Central memory CD8-positive, alpha-beta T cell (primary cell): ENCODE results near the gene FLNC.

Experiments used
- ATAC-seq: fragments of 150-1000 bp; cut with Tn5 transposase; replicated peaks from 2 replicates; pipeline ENCODE4 v1.10.0; 2022; ENCODE audit warnings: mild to moderate bottlenecking, moderate FRiP score, moderate number of reproducible peaks; ENCODE audit not compliant: poor library complexity, severe bottlenecking; ENCODE audit errors: extremely low read depth
- DNase-seq, 2 donors: peaks; one replicate each; pipeline ENCODE4 v3.0.0; 2021; ENCODE audit warnings: low spot score in 2 of 2
- H3K27ac Mint-ChIP-seq: one replicate; pipeline ENCODE4 v1.8.0; 2022; ENCODE audit warnings: low read depth, mild to moderate bottlenecking, moderate library complexity, mixed read lengths
- H3K27me3 Mint-ChIP-seq: one replicate; pipeline ENCODE4 v1.8.0; 2022; ENCODE audit warnings: mixed read lengths
- H3K36me3 Mint-ChIP-seq: one replicate; pipeline ENCODE4 v1.8.0; 2022; ENCODE audit warnings: mild to moderate bottlenecking, moderate library complexity, mixed read lengths; ENCODE audit not compliant: insufficient read depth
- H3K4me1 Mint-ChIP-seq: one replicate; pipeline ENCODE4 v1.8.0; 2022; ENCODE audit warnings: mixed read lengths
- H3K4me3 Mint-ChIP-seq: one replicate; pipeline ENCODE4 v1.8.0; 2022; ENCODE audit warnings: mild to moderate bottlenecking, moderate library complexity, mixed read lengths
- H3K9me3 Mint-ChIP-seq: one replicate; pipeline ENCODE4 v1.8.0; 2022; ENCODE audit warnings: mixed read lengths

Gene FLNC, protein sequence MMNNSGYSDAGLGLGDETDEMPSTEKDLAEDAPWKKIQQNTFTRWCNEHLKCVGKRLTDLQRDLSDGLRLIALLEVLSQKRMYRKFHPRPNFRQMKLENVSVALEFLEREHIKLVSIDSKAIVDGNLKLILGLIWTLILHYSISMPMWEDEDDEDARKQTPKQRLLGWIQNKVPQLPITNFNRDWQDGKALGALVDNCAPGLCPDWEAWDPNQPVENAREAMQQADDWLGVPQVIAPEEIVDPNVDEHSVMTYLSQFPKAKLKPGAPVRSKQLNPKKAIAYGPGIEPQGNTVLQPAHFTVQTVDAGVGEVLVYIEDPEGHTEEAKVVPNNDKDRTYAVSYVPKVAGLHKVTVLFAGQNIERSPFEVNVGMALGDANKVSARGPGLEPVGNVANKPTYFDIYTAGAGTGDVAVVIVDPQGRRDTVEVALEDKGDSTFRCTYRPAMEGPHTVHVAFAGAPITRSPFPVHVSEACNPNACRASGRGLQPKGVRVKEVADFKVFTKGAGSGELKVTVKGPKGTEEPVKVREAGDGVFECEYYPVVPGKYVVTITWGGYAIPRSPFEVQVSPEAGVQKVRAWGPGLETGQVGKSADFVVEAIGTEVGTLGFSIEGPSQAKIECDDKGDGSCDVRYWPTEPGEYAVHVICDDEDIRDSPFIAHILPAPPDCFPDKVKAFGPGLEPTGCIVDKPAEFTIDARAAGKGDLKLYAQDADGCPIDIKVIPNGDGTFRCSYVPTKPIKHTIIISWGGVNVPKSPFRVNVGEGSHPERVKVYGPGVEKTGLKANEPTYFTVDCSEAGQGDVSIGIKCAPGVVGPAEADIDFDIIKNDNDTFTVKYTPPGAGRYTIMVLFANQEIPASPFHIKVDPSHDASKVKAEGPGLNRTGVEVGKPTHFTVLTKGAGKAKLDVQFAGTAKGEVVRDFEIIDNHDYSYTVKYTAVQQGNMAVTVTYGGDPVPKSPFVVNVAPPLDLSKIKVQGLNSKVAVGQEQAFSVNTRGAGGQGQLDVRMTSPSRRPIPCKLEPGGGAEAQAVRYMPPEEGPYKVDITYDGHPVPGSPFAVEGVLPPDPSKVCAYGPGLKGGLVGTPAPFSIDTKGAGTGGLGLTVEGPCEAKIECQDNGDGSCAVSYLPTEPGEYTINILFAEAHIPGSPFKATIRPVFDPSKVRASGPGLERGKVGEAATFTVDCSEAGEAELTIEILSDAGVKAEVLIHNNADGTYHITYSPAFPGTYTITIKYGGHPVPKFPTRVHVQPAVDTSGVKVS (N-terminal part only)

DNA sequence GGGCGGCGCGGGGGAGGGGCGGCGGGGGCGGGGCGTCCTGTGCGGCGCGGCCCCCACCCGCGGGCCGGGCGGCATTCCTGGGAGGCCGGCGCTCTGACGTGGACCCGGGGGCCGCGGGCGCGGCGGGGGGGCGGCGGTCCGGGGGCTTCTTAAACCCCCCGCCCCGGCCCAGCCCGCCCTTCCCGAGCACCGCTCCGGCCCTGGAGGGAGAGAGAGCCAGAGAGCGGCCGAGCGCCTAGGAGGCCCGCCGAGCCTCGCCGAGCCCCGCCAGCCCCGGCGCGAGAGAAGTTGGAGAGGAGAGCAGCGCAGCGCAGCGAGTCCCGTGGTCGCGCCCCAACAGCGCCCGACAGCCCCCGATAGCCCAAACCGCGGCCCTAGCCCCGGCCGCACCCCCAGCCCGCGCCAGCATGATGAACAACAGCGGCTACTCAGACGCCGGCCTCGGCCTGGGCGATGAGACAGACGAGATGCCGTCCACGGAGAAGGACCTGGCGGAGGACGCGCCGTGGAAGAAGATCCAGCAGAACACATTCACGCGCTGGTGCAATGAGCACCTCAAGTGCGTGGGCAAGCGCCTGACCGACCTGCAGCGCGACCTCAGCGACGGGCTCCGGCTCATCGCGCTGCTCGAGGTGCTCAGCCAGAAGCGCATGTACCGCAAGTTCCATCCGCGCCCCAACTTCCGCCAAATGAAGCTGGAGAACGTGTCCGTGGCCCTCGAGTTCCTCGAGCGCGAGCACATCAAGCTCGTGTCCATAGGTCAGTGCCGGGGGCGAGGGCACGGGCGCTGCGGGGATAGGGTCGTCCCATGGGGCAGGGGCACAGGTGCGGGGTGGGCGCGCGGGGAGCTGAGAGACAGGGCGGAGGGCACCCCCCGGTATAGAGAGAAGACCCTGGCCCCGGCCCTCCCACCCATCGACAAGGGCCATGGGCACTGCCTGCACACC is at the start of gene FLNC:
TSS of gene FLNC (plus strand) at position 176 of the 947 bp plus-strand sequence. CDS start at position 408, 232 bp downstream.
- H3K9me3 Mint-ChIP-seq = no peaks in the 10 kb centered on the region
- H3K36me3 Mint-ChIP-seq = peaks cover 2% of the 10 kb centered on the region
- H3K4me1 Mint-ChIP-seq = peaks cover 7% of the 10 kb centered on the region
- H3K27me3 Mint-ChIP-seq = peaks cover 58% of the 10 kb centered on the region
- H3K27ac Mint-ChIP-seq = no peak within 1 kb of the TSS
- ATAC-seq (peak; percentile 50), DNase-seq (no peak)
- peak within 1 kb of the TSS; percentile 75 for H3K4me3 Mint-ChIP-seq

DNA sequence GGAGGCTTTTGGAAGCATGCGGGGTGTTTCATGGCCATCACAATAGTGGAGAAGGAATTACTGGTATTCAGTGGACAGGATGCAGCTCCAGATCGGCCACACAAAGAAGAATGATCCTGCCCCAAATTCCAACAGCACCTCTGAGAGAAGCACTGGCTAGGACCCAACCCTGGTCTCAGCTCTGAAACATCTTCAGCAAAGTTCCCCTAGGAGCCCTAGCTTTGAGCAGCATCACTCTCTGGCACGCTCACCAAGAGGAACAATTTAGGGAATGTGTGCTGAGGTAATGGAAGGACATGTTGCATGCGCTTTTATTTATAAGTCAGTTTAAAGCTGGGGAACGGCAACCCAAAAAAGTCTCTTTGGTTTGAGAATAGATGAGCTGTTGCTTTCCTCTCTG is 49.1 kb upstream of the FLNC start:
- H3K27ac Mint-ChIP-seq = no peak overlapping the region
- DNase-seq (no peak), ATAC-seq (no peak)
- peaks cover 8% of the 10 kb centered on the region for H3K9me3 Mint-ChIP-seq
- no peak overlapping the region for H3K4me3 Mint-ChIP-seq
- H3K4me1 Mint-ChIP-seq = no peaks in the 10 kb centered on the region
- H3K36me3 Mint-ChIP-seq = no peaks in the 10 kb centered on the region
- H3K27me3 Mint-ChIP-seq = no peaks in the 10 kb centered on the region

DNA sequence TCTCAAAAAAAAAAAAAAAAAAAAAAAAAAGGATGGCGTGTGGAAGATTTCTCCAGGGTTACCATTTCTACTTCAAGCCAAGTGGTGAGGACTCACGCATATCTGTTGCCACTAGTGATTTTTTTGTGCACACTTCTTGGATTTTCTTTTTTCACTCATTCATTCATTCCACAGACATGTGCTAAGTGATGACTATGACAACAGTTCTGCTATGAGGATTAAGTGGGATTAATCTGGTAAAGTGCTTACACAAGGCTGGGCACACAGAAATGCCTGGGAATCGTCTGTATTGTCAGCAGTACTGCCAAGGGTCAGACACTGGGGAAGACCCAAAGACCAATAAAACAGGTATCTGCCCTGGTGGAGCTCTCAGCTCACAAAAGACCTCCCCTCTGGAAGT is 48.4 kb upstream of the FLNC start:
- Mint-ChIP-seq H3K36me3 (no peaks in the 10 kb centered on the region), H3K27ac (no peak overlapping the region), H3K9me3 (peaks cover 8% of the 10 kb centered on the region), H3K27me3 (no peaks in the 10 kb centered on the region), H3K4me3 (no peak overlapping the region), H3K4me1 (no peaks in the 10 kb centered on the region)
- DNase-seq (no peak), ATAC-seq (no peak)

DNA sequence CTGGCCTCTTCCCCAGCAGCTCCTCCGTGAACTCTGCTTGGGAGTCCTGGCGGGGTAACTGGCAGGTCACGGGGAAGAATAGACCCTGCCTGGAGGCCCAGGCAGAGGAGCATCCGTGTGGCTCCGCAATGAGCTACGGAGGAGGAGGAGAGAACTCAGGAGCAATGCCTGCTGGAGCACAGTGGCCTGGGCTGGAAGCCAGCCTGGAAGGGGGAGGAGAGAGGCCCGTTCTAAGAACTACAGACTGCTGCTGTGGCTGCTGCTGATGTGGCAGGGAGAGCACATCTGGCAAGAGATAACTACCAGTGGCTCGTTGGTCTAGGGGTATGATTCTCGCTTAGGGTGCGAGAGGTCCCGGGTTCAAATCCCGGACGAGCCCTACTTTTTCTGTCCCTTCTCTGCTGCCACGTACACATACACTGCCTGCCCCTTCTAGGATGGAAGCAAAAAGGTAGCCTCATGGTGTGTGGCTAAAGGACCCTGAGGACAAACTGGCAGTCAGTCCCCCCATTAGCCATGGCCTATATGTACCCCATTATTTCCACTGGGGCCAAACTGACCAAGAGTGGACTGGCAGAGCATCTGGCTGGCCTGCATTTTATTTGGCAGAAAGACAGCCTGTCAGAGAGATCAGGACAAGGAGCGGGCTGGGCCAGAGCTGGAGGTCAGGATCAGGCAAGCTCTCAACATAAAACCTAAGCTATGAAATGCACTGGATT is 46.9 kb upstream of the FLNC start:
- H3K9me3 Mint-ChIP-seq = no peaks in the 10 kb centered on the region
- no peak overlapping the region for H3K27ac Mint-ChIP-seq
- ATAC-seq (no peak), DNase-seq (no peak)
- H3K4me3 Mint-ChIP-seq = no peak overlapping the region
- no peaks in the 10 kb centered on the region for H3K36me3 Mint-ChIP-seq
- no peaks in the 10 kb centered on the region for H3K27me3 Mint-ChIP-seq
- H3K4me1 Mint-ChIP-seq = no peaks in the 10 kb centered on the region

DNA sequence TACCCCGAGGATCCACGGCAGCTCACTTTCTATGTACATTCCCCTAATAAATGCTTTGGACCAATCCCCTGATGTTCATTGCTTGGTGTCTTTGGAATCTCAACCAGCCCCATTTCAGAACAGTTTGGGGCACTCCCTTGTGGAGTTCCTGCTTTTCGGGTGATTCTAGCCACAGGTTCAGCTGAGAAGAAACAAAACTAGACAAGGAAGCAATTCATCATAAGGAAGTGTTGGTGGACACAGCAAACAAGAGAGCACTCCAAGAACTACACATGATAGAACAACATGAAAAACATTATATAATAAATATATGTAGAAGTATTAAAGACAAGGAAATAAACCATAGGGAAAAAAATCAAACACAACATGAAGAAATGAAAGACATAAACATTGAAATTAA is 44.5 kb upstream of the FLNC start:
- peaks cover 3% of the 10 kb centered on the region for H3K36me3 Mint-ChIP-seq
- no peak overlapping the region for H3K27ac Mint-ChIP-seq
- ATAC-seq (no peak), DNase-seq (no peak)
- H3K27me3 Mint-ChIP-seq = no peaks in the 10 kb centered on the region
- H3K4me3 Mint-ChIP-seq = no peak overlapping the region
- no peaks in the 10 kb centered on the region for H3K9me3 Mint-ChIP-seq
- peaks cover 6% of the 10 kb centered on the region for H3K4me1 Mint-ChIP-seq

DNA sequence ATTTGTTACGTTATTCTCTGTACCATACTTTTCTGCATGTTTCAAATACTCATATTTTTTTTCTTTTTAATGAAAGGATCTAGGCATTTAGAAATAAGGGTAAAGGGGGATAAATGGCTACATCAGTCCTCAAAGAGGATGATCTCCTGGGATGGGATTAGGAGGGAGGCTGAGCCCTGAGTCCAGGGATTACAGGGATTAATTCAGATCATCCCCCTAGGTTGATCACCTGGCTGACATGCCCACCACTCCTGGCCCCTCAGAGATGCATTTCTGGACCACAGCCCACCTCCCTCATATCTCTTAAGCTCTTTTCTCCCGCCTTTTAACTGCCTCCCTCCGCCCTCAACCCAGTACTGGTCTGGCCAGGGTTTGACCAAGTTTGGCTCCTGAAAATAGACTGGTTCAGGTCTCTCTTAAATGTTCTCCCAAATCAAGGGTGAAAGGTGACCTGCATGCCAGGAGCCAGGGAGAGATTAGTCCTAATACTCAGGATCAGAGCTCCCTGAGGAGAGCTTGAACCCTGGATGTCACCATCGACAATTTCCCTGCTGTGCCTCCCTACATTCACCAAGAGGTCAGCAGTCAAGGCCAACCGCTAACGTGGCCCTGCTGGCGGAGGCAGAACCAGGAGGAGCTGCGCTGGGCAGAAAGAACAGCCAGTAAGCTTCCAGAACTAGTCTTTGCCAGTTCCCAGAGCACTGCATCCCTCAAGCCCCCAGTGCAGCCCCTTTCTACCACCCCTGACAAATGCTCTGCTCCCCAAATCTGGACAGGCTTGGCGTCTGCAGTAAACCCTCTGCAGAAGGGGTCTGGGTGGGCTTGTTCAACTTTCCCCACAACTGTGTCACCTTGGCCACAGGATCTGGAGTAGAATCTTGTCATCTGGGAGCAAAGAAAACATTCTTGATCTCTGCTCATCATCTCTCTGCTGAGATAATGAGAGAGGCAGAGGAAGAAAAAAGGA is 41.5 kb upstream of the FLNC start:
- peaks cover 4% of the 10 kb centered on the region for H3K36me3 Mint-ChIP-seq
- no peak for DNase-seq
- no peaks in the 10 kb centered on the region for H3K27me3 Mint-ChIP-seq
- no peaks in the 10 kb centered on the region for H3K9me3 Mint-ChIP-seq
- H3K27ac Mint-ChIP-seq = no peak overlapping the region
- peaks cover 11% of the 10 kb centered on the region for H3K4me1 Mint-ChIP-seq
- H3K4me3 Mint-ChIP-seq = no peak overlapping the region
- no peak for ATAC-seq

DNA sequence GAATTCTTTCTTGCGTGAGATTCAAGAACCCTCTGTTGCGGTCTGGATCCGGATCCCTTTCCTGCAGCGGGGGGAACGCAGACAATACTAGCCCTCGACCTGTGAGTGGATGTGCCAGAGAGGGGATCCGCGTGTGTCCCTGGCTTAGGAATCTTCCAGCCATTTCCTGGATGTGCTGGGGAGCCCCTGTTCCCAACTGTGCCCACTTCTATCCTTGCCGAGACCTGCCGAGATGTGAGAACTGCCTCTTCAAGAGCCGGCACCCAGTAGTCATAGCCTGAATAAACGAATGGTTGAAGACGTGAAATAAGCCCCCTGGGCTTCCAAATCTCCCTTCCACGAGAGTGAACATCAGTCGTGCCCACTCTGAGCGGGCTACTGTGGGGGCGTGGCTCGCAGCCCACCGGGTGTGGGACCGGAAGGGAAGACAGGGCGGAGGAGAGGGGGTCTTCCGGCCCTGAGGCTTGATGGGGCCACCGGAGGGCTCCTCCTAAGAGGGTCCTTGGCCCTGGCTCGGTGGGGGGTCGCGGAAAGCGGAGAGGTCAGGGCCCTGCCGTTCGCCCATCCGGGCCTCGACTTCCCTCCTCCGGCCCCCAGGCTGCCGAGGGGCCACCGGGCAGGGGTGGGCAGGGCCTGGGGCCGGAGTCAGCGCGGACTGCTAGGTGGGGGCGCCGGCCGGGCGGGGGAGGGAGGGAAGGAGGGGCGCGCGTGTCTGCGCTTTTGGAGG is 39.7 kb upstream of the FLNC start:
- H3K27me3 Mint-ChIP-seq = no peaks in the 10 kb centered on the region
- no peak for DNase-seq

DNA sequence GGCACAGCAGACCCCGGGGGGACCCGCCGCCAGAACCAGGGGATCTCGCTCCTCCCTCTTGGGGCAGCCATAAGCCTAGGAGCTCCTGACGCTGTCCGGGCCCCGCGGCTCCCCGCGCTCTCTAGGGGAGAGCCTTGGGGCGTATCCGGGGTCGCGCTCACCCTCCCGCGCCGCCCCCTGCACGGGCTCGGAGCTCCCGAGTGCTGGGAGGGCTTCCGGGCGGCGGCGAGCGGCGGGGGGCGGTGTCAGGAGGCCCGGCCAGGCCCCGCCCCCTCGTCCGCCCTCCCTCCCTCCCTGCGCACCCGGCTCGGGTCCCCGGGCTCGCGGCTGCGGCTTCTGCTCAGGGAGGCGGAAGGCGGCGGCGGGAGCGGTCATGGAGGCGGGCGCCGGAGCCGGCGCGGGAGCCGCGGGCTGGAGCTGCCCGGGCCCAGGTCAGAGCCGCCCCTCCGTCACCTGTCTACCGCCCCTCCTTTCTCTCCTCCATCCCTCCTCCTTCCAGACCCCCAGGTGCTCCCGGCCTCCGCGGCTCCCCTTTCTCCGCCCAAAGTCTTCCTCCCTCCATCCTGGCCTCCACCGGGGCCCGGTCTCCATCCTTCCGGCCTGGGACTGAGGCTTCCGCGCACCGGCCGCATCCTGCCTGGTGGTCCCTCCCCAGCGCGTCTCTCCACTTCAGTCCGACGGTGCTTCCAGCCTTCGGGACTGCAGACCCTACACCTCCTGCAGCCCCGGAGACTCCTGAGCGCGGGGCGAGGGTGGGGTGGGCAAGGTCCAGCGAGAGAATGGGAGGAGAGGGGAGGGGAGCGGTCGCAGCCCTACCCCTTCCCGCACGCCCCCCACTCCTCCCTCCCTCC is 38.9 kb upstream of the FLNC start, which contains the start of gene CCDC136:
TSS of gene CCDC136 (plus strand) at position 848 of the 851 bp plus-strand sequence. CDS start 444 bp downstream, outside the sequence.
- no peaks in the 10 kb centered on the region for H3K27me3 Mint-ChIP-seq
- peak within 1 kb of the TSS; percentile 78 for H3K27ac Mint-ChIP-seq
- DNase-seq (peak; percentile 40 to 57), ATAC-seq (peak; percentile 89)
- H3K36me3 Mint-ChIP-seq = peaks cover 4% of the 10 kb centered on the region
- peaks cover 17% of the 10 kb centered on the region for H3K4me1 Mint-ChIP-seq
- H3K4me3 Mint-ChIP-seq = peak within 1 kb of the TSS; percentile 84
- H3K9me3 Mint-ChIP-seq = no peaks in the 10 kb centered on the region

More for the DNA sequence above, 39.7 kb upstream of the FLNC start:
- Mint-ChIP-seq H3K4me1 (peaks cover 17% of the 10 kb centered on the region), H3K36me3 (peaks cover 4% of the 10 kb centered on the region), H3K27ac (peak overlapping the region; percentile 48), H3K4me3 (peak overlapping the region; percentile 84), H3K9me3 (no peaks in the 10 kb centered on the region)
- ATAC-seq = peak; percentile 15

DNA sequence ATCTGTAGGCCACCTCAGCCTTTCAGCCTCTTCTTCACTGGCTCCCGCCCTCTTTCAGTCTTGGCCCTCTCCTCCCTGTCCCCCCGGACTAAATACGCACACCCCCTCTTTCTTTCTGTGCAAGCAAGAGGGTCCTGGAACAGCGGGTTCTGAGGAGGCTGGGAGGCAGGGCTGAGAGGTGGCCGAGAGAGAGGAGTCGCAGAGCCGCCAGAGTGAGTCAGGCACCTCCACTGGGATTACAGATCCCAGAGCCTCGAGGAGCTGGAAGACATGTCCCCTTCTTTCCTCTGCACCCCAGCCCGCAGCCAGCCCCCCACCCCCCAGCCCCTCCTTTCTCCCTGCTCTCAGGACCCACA is 38.3 kb upstream of the FLNC start:
- H3K9me3 Mint-ChIP-seq = no peaks in the 10 kb centered on the region
- no peak for ATAC-seq
- H3K27me3 Mint-ChIP-seq = no peaks in the 10 kb centered on the region
- peaks cover 17% of the 10 kb centered on the region for H3K4me1 Mint-ChIP-seq
- no peak for DNase-seq
- H3K36me3 Mint-ChIP-seq = peaks cover 4% of the 10 kb centered on the region
- H3K4me3 Mint-ChIP-seq = peak overlapping the region; percentile 84
- H3K27ac Mint-ChIP-seq = peak overlapping the region; percentile 78
